Measurements from ENCODE around the gene SMC1B. TPM values are rescaled to one million over a fixed set of nuclear protein-coding genes. Genes with fewer than 3 reads are reported as not detected.

The SMC1B gene
- polyA plus RNA-seq, 1 donor from 2014 or later: not detected

- H3K27ac ChIP-seq (ENCODE audit: low read length): no peak overlapping the region
- H3K27me3 ChIP-seq (ENCODE audit: insufficient read depth, low read depth, low read length): no peaks in the 10 kb centered on the region
- no peaks in the 10 kb centered on the region for H3K79me2 ChIP-seq (replicated peaks; ENCODE audit: insufficient read depth, low read length)
- no peak overlapping the region for H3K4me2 ChIP-seq (ENCODE audit: low read length)
- no peaks in the 10 kb centered on the region for H3K9me2 ChIP-seq (ENCODE audit: insufficient read depth, low read length)
- TF ChIP-seq EZH2 (IDR thresholded peaks at IDR 0.05; ENCODE audit: borderline replicate concordance, insufficient read depth, low read length, poor library complexity, severe bottlenecking) (no peak), EP300 (conservative IDR thresholded peaks at IDR 0.05; ENCODE audit: poor library complexity, severe bottlenecking) (no peak), RAD21 (conservative IDR thresholded peaks at IDR 0.05) (no peak), POLR2AphosphoS5 (IDR thresholded peaks at IDR 0.05) (no peak), CTCF (IDR thresholded peaks at IDR 0.05; ENCODE audit: poor library complexity, severe bottlenecking) (no peak), SMC3 (conservative IDR thresholded peaks at IDR 0.05; ENCODE audit: poor library complexity) (no peak), MXI1 (conservative IDR thresholded peaks at IDR 0.05; ENCODE audit: poor library complexity, severe bottlenecking) (no peak), TAF1 (IDR thresholded peaks at IDR 0.05; ENCODE audit: low read depth) (no peak)
- TF ChIP-seq, protein P1, sequence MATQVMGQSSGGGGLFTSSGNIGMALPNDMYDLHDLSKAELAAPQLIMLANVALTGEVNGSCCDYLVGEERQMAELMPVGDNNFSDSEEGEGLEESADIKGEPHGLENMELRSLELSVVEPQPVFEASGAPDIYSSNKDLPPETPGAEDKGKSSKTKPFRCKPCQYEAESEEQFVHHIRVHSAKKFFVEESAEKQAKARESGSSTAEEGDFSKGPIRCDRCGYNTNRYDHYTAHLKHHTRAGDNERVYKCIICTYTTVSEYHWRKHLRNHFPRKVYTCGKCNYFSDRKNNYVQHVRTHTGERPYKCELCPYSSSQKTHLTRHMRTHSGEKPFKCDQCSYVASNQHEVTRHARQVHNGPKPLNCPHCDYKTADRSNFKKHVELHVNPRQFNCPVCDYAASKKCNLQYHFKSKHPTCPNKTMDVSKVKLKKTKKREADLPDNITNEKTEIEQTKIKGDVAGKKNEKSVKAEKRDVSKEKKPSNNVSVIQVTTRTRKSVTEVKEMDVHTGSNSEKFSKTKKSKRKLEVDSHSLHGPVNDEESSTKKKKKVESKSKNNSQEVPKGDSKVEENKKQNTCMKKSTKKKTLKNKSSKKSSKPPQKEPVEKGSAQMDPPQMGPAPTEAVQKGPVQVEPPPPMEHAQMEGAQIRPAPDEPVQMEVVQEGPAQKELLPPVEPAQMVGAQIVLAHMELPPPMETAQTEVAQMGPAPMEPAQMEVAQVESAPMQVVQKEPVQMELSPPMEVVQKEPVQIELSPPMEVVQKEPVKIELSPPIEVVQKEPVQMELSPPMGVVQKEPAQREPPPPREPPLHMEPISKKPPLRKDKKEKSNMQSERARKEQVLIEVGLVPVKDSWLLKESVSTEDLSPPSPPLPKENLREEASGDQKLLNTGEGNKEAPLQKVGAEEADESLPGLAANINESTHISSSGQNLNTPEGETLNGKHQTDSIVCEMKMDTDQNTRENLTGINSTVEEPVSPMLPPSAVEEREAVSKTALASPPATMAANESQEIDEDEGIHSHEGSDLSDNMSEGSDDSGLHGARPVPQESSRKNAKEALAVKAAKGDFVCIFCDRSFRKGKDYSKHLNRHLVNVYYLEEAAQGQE (IDR thresholded peaks at IDR 0.05; ENCODE audit: borderline replicate concordance): no peak
- H2AFZ ChIP-seq (ENCODE audit: low read depth, low read length): no peak overlapping the region
- H3K9ac ChIP-seq (ENCODE audit: low read length): no peak overlapping the region
- no peaks in the 10 kb centered on the region for H3F3A ChIP-seq (ENCODE audit: insufficient read depth, low read length, poor library complexity, severe bottlenecking)
- no peaks in the 10 kb centered on the region for H3K9me3 ChIP-seq (ENCODE audit: low read length)
- H4K20me1 ChIP-seq (ENCODE audit: insufficient read depth): no peaks in the 10 kb centered on the region
- no peaks in the 10 kb centered on the region for H3K36me3 ChIP-seq (ENCODE audit: insufficient read depth, low read length)
- H3K4me3 ChIP-seq (ENCODE audit: low read length): no peak overlapping the region
Observed at GRCh38 chr22:45334528-45334927, 78.9 kb downstream of the SMC1B start.

- TF ChIP-seq EZH2 (IDR thresholded peaks at IDR 0.05; ENCODE audit: borderline replicate concordance, insufficient read depth, low read length, poor library complexity, severe bottlenecking) (no peak), MXI1 (conservative IDR thresholded peaks at IDR 0.05; ENCODE audit: poor library complexity, severe bottlenecking) (no peak), CTCF (IDR thresholded peaks at IDR 0.05; ENCODE audit: poor library complexity, severe bottlenecking) (no peak), SMC3 (conservative IDR thresholded peaks at IDR 0.05; ENCODE audit: poor library complexity) (no peak), POLR2AphosphoS5 (IDR thresholded peaks at IDR 0.05) (no peak), TAF1 (IDR thresholded peaks at IDR 0.05; ENCODE audit: low read depth) (no peak), EP300 (conservative IDR thresholded peaks at IDR 0.05; ENCODE audit: poor library complexity, severe bottlenecking) (no peak), RAD21 (conservative IDR thresholded peaks at IDR 0.05) (no peak)
- TF ChIP-seq, protein P1 (IDR thresholded peaks at IDR 0.05; ENCODE audit: borderline replicate concordance): no peak
Observed at GRCh38 chr22:45334068-45334467, 79.3 kb downstream of the SMC1B start.

More at GRCh38 chr22:45334068-45334467, 79.3 kb downstream of the SMC1B start:
- H3K9ac ChIP-seq (ENCODE audit: low read length): no peak overlapping the region
- no peaks in the 10 kb centered on the region for H3K9me2 ChIP-seq (ENCODE audit: insufficient read depth, low read length)
- no peak overlapping the region for H3K4me2 ChIP-seq (ENCODE audit: low read length)
- H2AFZ ChIP-seq (ENCODE audit: low read depth, low read length): no peak overlapping the region
- no peaks in the 10 kb centered on the region for H3K9me3 ChIP-seq (ENCODE audit: low read length)
- H3K4me3 ChIP-seq (ENCODE audit: low read length): no peak overlapping the region
- H3K27me3 ChIP-seq (ENCODE audit: insufficient read depth, low read depth, low read length): no peaks in the 10 kb centered on the region
- H3K27ac ChIP-seq (ENCODE audit: low read length): no peak overlapping the region
- H3K79me2 ChIP-seq (replicated peaks; ENCODE audit: insufficient read depth, low read length): no peaks in the 10 kb centered on the region
- no peaks in the 10 kb centered on the region for H3K36me3 ChIP-seq (ENCODE audit: insufficient read depth, low read length)
- H4K20me1 ChIP-seq (ENCODE audit: insufficient read depth): no peaks in the 10 kb centered on the region
- H3F3A ChIP-seq (ENCODE audit: insufficient read depth, low read length, poor library complexity, severe bottlenecking): no peaks in the 10 kb centered on the region
